Measurements from ENCODE around the gene ATF2. TPM values are rescaled to one million over a fixed set of nuclear protein-coding genes. Genes with fewer than 3 reads are reported as not detected.

Gene ATF2
- polyA plus RNA-seq, 3 donors = 17.4 to 24.0 (median 22.1) TPM

DNA sequence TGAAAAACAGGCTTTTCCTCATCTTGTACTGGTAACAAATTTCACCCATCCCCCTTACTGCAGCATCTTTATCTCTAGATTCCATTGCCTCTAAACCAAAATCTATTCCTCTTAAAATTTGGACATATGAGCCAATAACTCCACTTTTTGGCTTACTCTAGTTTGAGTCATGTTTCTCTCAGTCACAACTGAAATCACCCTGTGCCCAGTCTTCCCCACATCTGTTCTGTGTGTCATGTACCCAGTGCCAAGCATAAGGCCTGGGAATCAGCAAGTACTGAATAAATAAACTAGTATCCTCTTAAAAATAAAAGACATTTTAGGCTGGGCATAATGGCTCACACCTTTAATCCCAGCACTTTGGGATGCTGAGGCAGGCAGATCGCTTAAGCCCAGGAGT, 142.1 kb downstream of the ATF2 start:
- H3K36me3 Mint-ChIP-seq = no peaks in the 10 kb centered on the region
- TF ChIP-seq, protein P1, sequence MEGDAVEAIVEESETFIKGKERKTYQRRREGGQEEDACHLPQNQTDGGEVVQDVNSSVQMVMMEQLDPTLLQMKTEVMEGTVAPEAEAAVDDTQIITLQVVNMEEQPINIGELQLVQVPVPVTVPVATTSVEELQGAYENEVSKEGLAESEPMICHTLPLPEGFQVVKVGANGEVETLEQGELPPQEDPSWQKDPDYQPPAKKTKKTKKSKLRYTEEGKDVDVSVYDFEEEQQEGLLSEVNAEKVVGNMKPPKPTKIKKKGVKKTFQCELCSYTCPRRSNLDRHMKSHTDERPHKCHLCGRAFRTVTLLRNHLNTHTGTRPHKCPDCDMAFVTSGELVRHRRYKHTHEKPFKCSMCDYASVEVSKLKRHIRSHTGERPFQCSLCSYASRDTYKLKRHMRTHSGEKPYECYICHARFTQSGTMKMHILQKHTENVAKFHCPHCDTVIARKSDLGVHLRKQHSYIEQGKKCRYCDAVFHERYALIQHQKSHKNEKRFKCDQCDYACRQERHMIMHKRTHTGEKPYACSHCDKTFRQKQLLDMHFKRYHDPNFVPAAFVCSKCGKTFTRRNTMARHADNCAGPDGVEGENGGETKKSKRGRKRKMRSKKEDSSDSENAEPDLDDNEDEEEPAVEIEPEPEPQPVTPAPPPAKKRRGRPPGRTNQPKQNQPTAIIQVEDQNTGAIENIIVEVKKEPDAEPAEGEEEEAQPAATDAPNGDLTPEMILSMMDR (IDR thresholded peaks at IDR 0.05) = no peak
- peak overlapping the region in 1 of 7 donors; percentile 7 for H3K27ac Mint-ChIP-seq
- H4K20me1 ChIP-seq (ENCODE audit: insufficient read depth, low read length) = no peaks in the 10 kb centered on the region
- no peaks in the 10 kb centered on the region for H3K9me3 ChIP-seq (replicated peaks in 1 of 2; ENCODE audit: control insufficient read depth in 1 of 2, insufficient read depth in 1 of 2, low read length in 2 of 2)
- no peaks in the 10 kb centered on the region for H3K36me3 ChIP-seq (replicated peaks in 1 of 2; ENCODE audit: control insufficient read depth in 1 of 2, insufficient read depth in 2 of 2, low read length in 2 of 2)
- H3K4me3 ChIP-seq (replicated peaks in 1 of 3; ENCODE audit: low read depth in 2 of 3, low read length in 3 of 3) = no peak overlapping the region
- no peak overlapping the region for H3K27ac ChIP-seq (ENCODE audit: low read depth in 1 of 2, low read length in 2 of 2)
- DNase-seq = no peak
- H3K4me2 ChIP-seq (replicated peaks; ENCODE audit: extremely low read depth, low read length, poor library complexity, severe bottlenecking) = no peak overlapping the region
- peaks cover 2% of the 10 kb centered on the region in 3 donors for H3K27me3 Mint-ChIP-seq (ENCODE audit: low read depth in 3 of 3)
- H3K4me1 Mint-ChIP-seq = peaks cover 8% of the 10 kb centered on the region
- H3K9ac ChIP-seq (ENCODE audit: insufficient read depth, low read length, poor library complexity, severe bottlenecking) = no peak overlapping the region
- peaks cover 2 to 4% of the 10 kb centered on the region in 2 donors for H3K4me1 ChIP-seq (ENCODE audit: control insufficient read depth in 1 of 2, insufficient read depth in 2 of 2, low read length in 2 of 2)
- H2AFZ ChIP-seq (ENCODE audit: insufficient read depth, low read depth, low read length, poor library complexity, severe bottlenecking) = no peak overlapping the region
- no peaks in the 10 kb centered on the region for H3K79me2 ChIP-seq (ENCODE audit: insufficient read depth, low read length)
- no CpG with 5 or more reads among the region's 1 CpG for WGBS (ENCODE audit: insufficient coverage)
- H3K27me3 ChIP-seq (ENCODE audit: control insufficient read depth in 2 of 2, insufficient read depth in 2 of 2, low read length in 2 of 2) = no peaks in the 10 kb centered on the region
- no peak overlapping the region for H3K4me3 Mint-ChIP-seq
- intact Hi-C loops (cut with micrococcal nuclease) = no loop called here
- H3K9me3 Mint-ChIP-seq = peaks cover 0 to 4% (median 0%) of the 10 kb centered on the region in 7 donors

DNA sequence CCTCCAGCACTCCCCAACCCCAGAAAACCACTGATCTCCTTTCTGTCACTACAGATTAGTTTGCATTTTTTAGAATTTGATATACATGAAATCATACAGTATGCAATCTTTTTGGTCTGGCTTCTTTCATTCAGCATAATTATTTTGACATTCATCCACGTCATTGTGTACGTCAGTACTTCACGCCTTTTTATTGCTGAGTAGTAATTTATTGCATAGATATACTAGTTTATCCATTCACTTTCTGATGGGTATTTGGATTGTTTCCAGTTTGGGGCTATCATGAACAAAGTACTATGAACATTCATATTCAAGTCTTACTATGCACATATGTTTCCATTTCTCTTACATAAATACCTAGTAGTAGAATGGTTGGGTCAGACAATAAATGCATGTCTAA, 142.8 kb downstream of the ATF2 start:
- no peaks in the 10 kb centered on the region for H3K79me2 ChIP-seq (ENCODE audit: insufficient read depth, low read length)
- WGBS (ENCODE audit: insufficient coverage) = no CpG with 5 or more reads among the region's 3 CpGs
- H3K27ac ChIP-seq (ENCODE audit: low read depth in 1 of 2, low read length in 2 of 2) = no peak overlapping the region
- H4K20me1 ChIP-seq (ENCODE audit: insufficient read depth, low read length) = no peaks in the 10 kb centered on the region
- Mint-ChIP-seq H3K36me3 (no peaks in the 10 kb centered on the region), H3K27me3 (ENCODE audit: low read depth in 3 of 3) (peaks cover 2 to 3% (median 2%) of the 10 kb centered on the region in 3 donors), H3K4me1 (peaks cover 2% of the 10 kb centered on the region), H3K9me3 (peaks cover 0 to 4% (median 0%) of the 10 kb centered on the region in 7 donors), H3K27ac (no peak overlapping the region), H3K4me3 (no peak overlapping the region)
- peaks cover 0 to under 1% of the 10 kb centered on the region in 2 donors for H3K4me1 ChIP-seq (ENCODE audit: control insufficient read depth in 1 of 2, insufficient read depth in 2 of 2, low read length in 2 of 2)
- no peak overlapping the region for H3K9ac ChIP-seq (ENCODE audit: insufficient read depth, low read length, poor library complexity, severe bottlenecking)
- intact Hi-C loops (cut with micrococcal nuclease) = no loop called here
- H3K4me2 ChIP-seq (replicated peaks; ENCODE audit: extremely low read depth, low read length, poor library complexity, severe bottlenecking) = no peak overlapping the region
- TF ChIP-seq, protein P1 (IDR thresholded peaks at IDR 0.05) = no peak
- no peak for DNase-seq
- no peaks in the 10 kb centered on the region for H3K27me3 ChIP-seq (ENCODE audit: control insufficient read depth in 2 of 2, insufficient read depth in 2 of 2, low read length in 2 of 2)
- no peaks in the 10 kb centered on the region for H3K36me3 ChIP-seq (replicated peaks in 1 of 2; ENCODE audit: control insufficient read depth in 1 of 2, insufficient read depth in 2 of 2, low read length in 2 of 2)
- no peak overlapping the region for H3K4me3 ChIP-seq (replicated peaks in 1 of 3; ENCODE audit: low read depth in 2 of 3, low read length in 3 of 3)
- no peaks in the 10 kb centered on the region for H3K9me3 ChIP-seq (replicated peaks in 1 of 2; ENCODE audit: control insufficient read depth in 1 of 2, insufficient read depth in 1 of 2, low read length in 2 of 2)
- H2AFZ ChIP-seq (ENCODE audit: insufficient read depth, low read depth, low read length, poor library complexity, severe bottlenecking) = no peak overlapping the region
